ENCODE measurements around the gene POLRMT. TPM values are rescaled to one million over a fixed set of nuclear protein-coding genes. Genes with fewer than 3 reads are reported as not detected.

Gene POLRMT
- polyA plus RNA-seq, 1 donor (not counting 4 experiments of a cell fraction or from before 2014, with no cell fraction given): 33.3 TPM

DNA sequence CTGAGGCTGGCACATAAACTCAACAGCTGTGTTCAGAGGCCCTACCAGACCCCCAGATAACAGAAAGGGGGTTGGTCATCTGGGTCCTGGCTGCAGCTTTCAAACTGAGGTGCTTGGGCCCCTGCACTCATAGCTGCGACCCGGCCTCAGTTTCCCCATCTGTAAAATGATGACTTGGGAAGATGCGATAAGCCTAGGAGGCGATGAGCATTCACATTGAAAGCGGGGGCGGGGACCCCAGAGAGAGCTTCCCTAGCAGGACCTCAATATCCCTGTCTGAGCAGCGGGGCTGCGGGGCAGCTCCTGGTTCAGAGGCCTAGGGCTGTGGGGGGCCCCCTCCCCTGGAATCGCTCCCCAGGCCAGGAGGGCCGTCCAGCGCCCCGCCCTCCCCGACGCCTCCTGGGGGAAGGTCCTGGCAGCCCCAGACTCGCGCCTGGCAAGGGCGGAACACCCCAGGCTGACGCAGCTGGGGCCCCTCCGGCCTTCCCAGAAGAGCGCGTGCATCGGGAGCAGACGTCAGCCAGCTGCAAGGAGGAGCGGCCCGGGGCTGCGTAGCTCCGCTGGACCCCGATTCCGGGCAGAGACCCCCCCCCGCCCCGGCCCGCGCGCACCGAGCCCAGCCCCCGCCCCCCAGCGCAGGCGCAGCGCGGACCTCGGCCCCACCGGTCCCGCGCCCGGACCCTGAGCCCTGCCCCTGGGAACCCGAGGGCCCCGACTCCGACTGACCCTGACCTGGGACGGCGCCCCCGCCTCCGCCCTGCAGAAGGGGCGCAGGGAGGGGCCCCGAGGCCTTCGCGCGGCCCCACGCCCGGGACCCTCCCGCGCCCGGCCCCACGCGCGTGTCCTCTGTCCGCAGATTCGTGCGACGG lies 46.3 kb upstream of the POLRMT start:
- dilution Hi-C loops (cut with MboI; ENCODE audit: extremely low pct_ligation_motif_present, low sequenced_read_pairs): no loop called here
- no peak for TF ChIP-seq EZH2 (IDR thresholded peaks at IDR 0.05; ENCODE audit: low read length)
- TF ChIP-seq, protein P1, sequence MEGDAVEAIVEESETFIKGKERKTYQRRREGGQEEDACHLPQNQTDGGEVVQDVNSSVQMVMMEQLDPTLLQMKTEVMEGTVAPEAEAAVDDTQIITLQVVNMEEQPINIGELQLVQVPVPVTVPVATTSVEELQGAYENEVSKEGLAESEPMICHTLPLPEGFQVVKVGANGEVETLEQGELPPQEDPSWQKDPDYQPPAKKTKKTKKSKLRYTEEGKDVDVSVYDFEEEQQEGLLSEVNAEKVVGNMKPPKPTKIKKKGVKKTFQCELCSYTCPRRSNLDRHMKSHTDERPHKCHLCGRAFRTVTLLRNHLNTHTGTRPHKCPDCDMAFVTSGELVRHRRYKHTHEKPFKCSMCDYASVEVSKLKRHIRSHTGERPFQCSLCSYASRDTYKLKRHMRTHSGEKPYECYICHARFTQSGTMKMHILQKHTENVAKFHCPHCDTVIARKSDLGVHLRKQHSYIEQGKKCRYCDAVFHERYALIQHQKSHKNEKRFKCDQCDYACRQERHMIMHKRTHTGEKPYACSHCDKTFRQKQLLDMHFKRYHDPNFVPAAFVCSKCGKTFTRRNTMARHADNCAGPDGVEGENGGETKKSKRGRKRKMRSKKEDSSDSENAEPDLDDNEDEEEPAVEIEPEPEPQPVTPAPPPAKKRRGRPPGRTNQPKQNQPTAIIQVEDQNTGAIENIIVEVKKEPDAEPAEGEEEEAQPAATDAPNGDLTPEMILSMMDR (optimal IDR thresholded peaks at IDR 0.05 in 1 of 3, IDR thresholded peaks at IDR 0.05 in 1 of 3, conservative IDR thresholded peaks at IDR 0.05 in 1 of 3; ENCODE audit: extremely low read depth in 1 of 3, insufficient read depth in 2 of 3, low read length in 3 of 3): peak in 1 of 3 experiments; percentile 3
- Histone ChIP-seq H2AFZ (ENCODE audit: control insufficient read depth, low read length) (no peak overlapping the region), H3K4me2 (ENCODE audit: control insufficient read depth, extremely low read depth, insufficient read depth, low read depth, low read length) (peak overlapping the region; percentile 90), H3K27ac (ENCODE audit: control insufficient read depth, insufficient read depth, low read length) (peak overlapping the region; percentile 70), H3K9me1 (ENCODE audit: control insufficient read depth, extremely low read depth, insufficient read depth, low read length) (peaks cover 2% of the 10 kb centered on the region), H3K9me3 (ENCODE audit: control insufficient read depth, low read depth, low read length) (no peaks in the 10 kb centered on the region), H4K20me1 (ENCODE audit: control insufficient read depth, extremely low read depth, insufficient read depth, low read length) (peaks cover 21% of the 10 kb centered on the region), H3K79me2 (ENCODE audit: control insufficient read depth, insufficient read depth, low read length) (peaks cover 23% of the 10 kb centered on the region), H3K36me3 (ENCODE audit: control insufficient read depth in 2 of 2, extremely low read depth in 1 of 2, insufficient read depth in 2 of 2, low read length in 2 of 2) (peaks cover 9 to 29% of the 10 kb centered on the region in 2 experiments), H3K4me3 (ENCODE audit: control insufficient read depth in 2 of 3, extremely low read depth in 1 of 3, insufficient read depth in 2 of 3, low read depth in 1 of 3, low read length in 3 of 3) (peak overlapping the region; percentile 26 to 66 (median 65)), H3K9ac (ENCODE audit: control insufficient read depth, extremely low read depth, insufficient read depth, low read length) (peak overlapping the region; percentile 64), H3K4me1 (ENCODE audit: control insufficient read depth, extremely low read depth, insufficient read depth, low read length) (peaks cover 26% of the 10 kb centered on the region), H3K27me3 (ENCODE audit: control insufficient read depth, extremely low read depth, insufficient read depth, low read length) (no peaks in the 10 kb centered on the region)
- DNase-seq (ENCODE audit: low read depth, low spot score): no peak
- no peak for FAIRE-seq

DNA sequence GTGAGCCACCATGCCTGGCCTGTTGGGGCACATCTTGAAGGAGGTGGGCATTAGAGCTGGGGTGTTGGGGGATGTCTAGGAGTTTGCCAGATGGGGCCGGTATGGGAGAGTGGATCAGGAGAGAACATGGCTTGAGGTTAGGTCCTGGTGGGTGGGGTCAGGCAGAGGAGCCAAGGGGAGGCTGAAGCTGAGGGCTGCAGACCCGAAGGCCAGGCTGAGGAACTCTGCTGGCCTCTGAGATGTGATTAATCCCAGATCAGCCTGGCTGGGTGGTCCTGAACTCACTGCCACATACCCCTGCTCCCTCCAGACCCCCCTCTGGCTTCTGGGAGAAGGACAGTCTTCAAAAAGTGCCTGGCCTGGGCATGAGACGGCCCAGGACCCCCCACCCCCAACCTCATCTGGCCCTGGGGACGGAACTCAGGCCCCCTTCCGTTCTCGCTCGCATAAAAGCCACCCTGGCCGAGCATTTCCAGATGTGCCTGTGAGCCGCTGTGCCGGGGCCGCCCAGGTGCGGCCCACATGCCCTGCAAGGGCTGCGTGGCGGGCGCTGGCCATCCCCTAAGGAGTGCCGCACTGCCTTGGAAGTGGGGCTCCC lies 45.6 kb upstream of the POLRMT start:
- H3K9ac ChIP-seq (ENCODE audit: control insufficient read depth, extremely low read depth, insufficient read depth, low read length): peak overlapping the region; percentile 52
- TF ChIP-seq EZH2 (IDR thresholded peaks at IDR 0.05; ENCODE audit: low read length): no peak
- TF ChIP-seq, protein P1 (optimal IDR thresholded peaks at IDR 0.05 in 1 of 3, IDR thresholded peaks at IDR 0.05 in 1 of 3, conservative IDR thresholded peaks at IDR 0.05 in 1 of 3; ENCODE audit: extremely low read depth in 1 of 3, insufficient read depth in 2 of 3, low read length in 3 of 3): no peak

More for the DNA sequence above, 45.6 kb upstream of the POLRMT start:
- H3K9me1 ChIP-seq (ENCODE audit: control insufficient read depth, extremely low read depth, insufficient read depth, low read length): peaks cover 2% of the 10 kb centered on the region
- peaks cover 23% of the 10 kb centered on the region for H3K79me2 ChIP-seq (ENCODE audit: control insufficient read depth, insufficient read depth, low read length)
- peak overlapping the region; percentile 26 to 66 (median 59) for H3K4me3 ChIP-seq (ENCODE audit: control insufficient read depth in 2 of 3, extremely low read depth in 1 of 3, insufficient read depth in 2 of 3, low read depth in 1 of 3, low read length in 3 of 3)
- no peaks in the 10 kb centered on the region for H3K9me3 ChIP-seq (ENCODE audit: control insufficient read depth, low read depth, low read length)
- H3K36me3 ChIP-seq (ENCODE audit: control insufficient read depth in 2 of 2, extremely low read depth in 1 of 2, insufficient read depth in 2 of 2, low read length in 2 of 2): peaks cover 9 to 29% of the 10 kb centered on the region in 2 experiments
- peaks cover 21% of the 10 kb centered on the region for H4K20me1 ChIP-seq (ENCODE audit: control insufficient read depth, extremely low read depth, insufficient read depth, low read length)
- H3K27ac ChIP-seq (ENCODE audit: control insufficient read depth, insufficient read depth, low read length): peak overlapping the region; percentile 93
- H3K27me3 ChIP-seq (ENCODE audit: control insufficient read depth, extremely low read depth, insufficient read depth, low read length): no peaks in the 10 kb centered on the region
- H2AFZ ChIP-seq (ENCODE audit: control insufficient read depth, low read length): no peak overlapping the region
- no peak for DNase-seq (ENCODE audit: low read depth, low spot score)
- dilution Hi-C loops (cut with MboI; ENCODE audit: extremely low pct_ligation_motif_present, low sequenced_read_pairs): no loop called here
- peak overlapping the region; percentile 90 for H3K4me2 ChIP-seq (ENCODE audit: control insufficient read depth, extremely low read depth, insufficient read depth, low read depth, low read length)
- peaks cover 26% of the 10 kb centered on the region for H3K4me1 ChIP-seq (ENCODE audit: control insufficient read depth, extremely low read depth, insufficient read depth, low read length)
- FAIRE-seq: no peak
